Gastrocnemius medialis (tissue), 4 donors: ENCODE measurements around the gene ACYP1. TPM values are rescaled to one million over a fixed set of nuclear protein-coding genes. Genes with fewer than 3 reads are reported as not detected.

Source experiments
- ATAC-seq, 2 donors: fragments of 150-250 bp; one replicate each; pipeline ENCODE4 v1.9.1; 2016
- DNase-seq, 2 donors: peaks; one replicate each; pipeline ENCODE4 v3.0.0-alpha.2; 2019
- H3K27ac ChIP-seq, 4 donors: fragments of 200-600 bp; sonication (generic); 1 replicate in 1 of 4; 2 replicates in 3 of 4; pipeline ENCODE4 v1.5.1; 2016 to 2018; ENCODE audit warnings: mild to moderate bottlenecking in 2 of 4, moderate library complexity in 1 of 4
- H3K27me3 ChIP-seq, 3 donors: fragments of 200-600 bp; sonication (generic) in 2 of 3; 1 replicate in 1 of 3; 2 replicates in 2 of 3; pipeline versions ENCODE4 v1.5.1 to v1.6.0; 2016 to 2019; ENCODE audit warnings: mild to moderate bottlenecking in 1 of 3, moderate library complexity in 1 of 3
- H3K36me3 ChIP-seq, 2 donors: fragments of 200-600 bp; sonication (generic) in 1 of 2; one replicate each; pipeline ENCODE4 v1.5.1; 2017 to 2018
- H3K4me1 ChIP-seq, 2 donors: fragments of 200-600 bp; sonication (generic) in 1 of 2; one replicate each; pipeline ENCODE4 v1.5.1; 2016 to 2017; ENCODE audit warnings: mild to moderate bottlenecking in 2 of 2
- H3K4me3 ChIP-seq, 4 donors: fragments of 200-600 bp; sonication (generic) in 3 of 4; 1 replicate in 1 of 4; 2 replicates in 3 of 4; pipeline ENCODE4 v1.5.1; 2016 to 2019; ENCODE audit warnings: mild to moderate bottlenecking in 2 of 4
- H3K9me3 ChIP-seq, 3 donors: fragments of 200-600 bp; sonication (generic) in 2 of 3; 1 replicate in 1 of 3; 2 replicates in 2 of 3; pipeline ENCODE4 v1.5.1; 2016 to 2019
- CTCF ChIP-seq, 5 experiments: fragments of 450-650 bp in 3 of 5; fragments of 200-600 bp in 2 of 5; sonication (generic) in 2 of 5; IDR thresholded peaks in 4 of 5; conservative IDR thresholded peaks in 1 of 5; 1 replicate in 4 of 5; 2 replicates in 1 of 5; pipeline ENCODE4 v1.5.1; 2016 to 2019; ENCODE audit warnings: antibody characterized with exemption in 5 of 5, mild to moderate bottlenecking in 3 of 5, moderate library complexity in 3 of 5
- POLR2A ChIP-seq, 2 donors: fragments of 450-650 bp; IDR thresholded peaks; one replicate each; pipeline ENCODE4 v1.6.1; 2017; ENCODE audit warnings: antibody characterized with exemption in 2 of 2, mild to moderate bottlenecking in 2 of 2, moderate library complexity in 2 of 2
- in situ Hi-C, 4 donors: fragments of 200-750 bp; cut with MboI; loops; one replicate each; pipeline versions ENCODE4 v1.15.0 to v1.8.0; 2017; ENCODE audit warnings: low sequenced_read_pairs in 4 of 4
- intact Hi-C: fragments of 100-400 bp; cut with DNase I; formaldehyde crosslinking; loops from one replicate; pipeline ENCODE4 v1.15.1; 2023; ENCODE audit warnings: low total_unique reads
- total RNA-seq, 4 donors: library from RNA; depleted of rRNA; stranded (reverse); fragments of >200 nt; gene quantifications; one replicate each; pipeline versions ENCODE4 v1.1.0 to v1.2.3, GENCODE V29; 2016

Gene ACYP1
- total RNA-seq, 4 donors from 2014 or later: 12.8 to 41.2 (median 22.9) TPM

DNA sequence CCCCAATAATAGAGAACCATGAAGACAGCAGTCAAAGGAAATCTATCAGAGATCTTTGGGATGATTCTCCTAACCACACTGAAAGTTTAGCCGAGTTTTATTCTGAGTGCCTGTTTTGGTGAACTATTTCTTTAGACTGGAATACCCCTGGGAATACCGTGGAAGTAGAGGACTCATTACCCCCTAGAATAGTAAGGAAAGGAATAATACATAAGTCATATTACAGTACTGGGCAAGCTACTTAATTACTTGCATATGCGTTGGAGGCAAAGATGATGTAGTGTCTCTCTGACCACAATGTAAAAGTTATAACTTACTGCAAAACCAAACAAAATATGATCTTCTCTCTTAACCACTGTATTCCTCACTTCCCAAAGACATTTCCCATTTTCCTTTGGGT is 31.1 kb upstream of the ACYP1 start:
- no peaks in the 10 kb centered on the region for H3K27me3 ChIP-seq
- H3K36me3 ChIP-seq: peaks cover 0 to 72% of the 10 kb centered on the region in 2 donors
- DNase-seq (no peak), ATAC-seq (no peak)
- no peak overlapping the region for H3K27ac ChIP-seq
- no peak overlapping the region for H3K4me3 ChIP-seq
- H3K4me1 ChIP-seq: peaks cover 31 to 34% of the 10 kb centered on the region in 2 donors
- H3K9me3 ChIP-seq: no peaks in the 10 kb centered on the region
- in situ Hi-C loops (loop anchor here in 2 of 4 donors (25.0 kb wide), 1 partner anchor 158 kb away; no protein-coding TSS in a partner anchor), intact Hi-C loops (no loop called here)
- TF ChIP-seq CTCF (IDR thresholded peaks at IDR 0.05 in 4 of 5, conservative IDR thresholded peaks at IDR 0.05 in 1 of 5) (no peak), POLR2A (IDR thresholded peaks at IDR 0.05) (no peak)

DNA sequence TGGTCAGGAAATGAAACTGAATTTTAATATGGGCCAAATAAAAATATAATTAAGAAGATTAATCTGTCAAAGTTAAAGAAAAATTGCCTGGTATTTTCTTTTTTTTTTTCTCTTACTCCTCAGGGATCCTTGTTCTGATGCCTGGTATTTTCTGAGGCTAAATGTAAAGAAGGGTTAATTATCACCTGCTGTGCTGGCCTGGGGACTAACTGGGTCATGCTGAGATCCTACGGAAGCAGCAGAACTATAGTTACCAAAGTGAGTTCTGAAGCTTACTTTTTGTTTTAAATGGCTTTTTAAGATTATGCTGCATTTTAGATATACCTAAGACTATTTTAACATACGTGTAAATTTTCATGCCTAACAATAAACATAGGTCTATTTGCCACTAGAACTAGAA is 28.9 kb upstream of the ACYP1 start:
- no peak for ATAC-seq
- peaks cover 0 to 70% of the 10 kb centered on the region in 2 donors for H3K36me3 ChIP-seq
- no peaks in the 10 kb centered on the region for H3K27me3 ChIP-seq
- intact Hi-C loops (no loop called here), in situ Hi-C loops (loop anchor here in 2 of 4 donors (25.0 kb wide), 1 partner anchor 155 kb away; no protein-coding TSS in a partner anchor)
- no peak for TF ChIP-seq CTCF (IDR thresholded peaks at IDR 0.05 in 4 of 5, conservative IDR thresholded peaks at IDR 0.05 in 1 of 5)
- TF ChIP-seq POLR2A (IDR thresholded peaks at IDR 0.05): no peak
- H3K4me3 ChIP-seq: no peak overlapping the region
- no peaks in the 10 kb centered on the region for H3K9me3 ChIP-seq
- H3K27ac ChIP-seq: no peak overlapping the region
- H3K4me1 ChIP-seq: peaks cover 14 to 17% of the 10 kb centered on the region in 2 donors
- no peak for DNase-seq

DNA sequence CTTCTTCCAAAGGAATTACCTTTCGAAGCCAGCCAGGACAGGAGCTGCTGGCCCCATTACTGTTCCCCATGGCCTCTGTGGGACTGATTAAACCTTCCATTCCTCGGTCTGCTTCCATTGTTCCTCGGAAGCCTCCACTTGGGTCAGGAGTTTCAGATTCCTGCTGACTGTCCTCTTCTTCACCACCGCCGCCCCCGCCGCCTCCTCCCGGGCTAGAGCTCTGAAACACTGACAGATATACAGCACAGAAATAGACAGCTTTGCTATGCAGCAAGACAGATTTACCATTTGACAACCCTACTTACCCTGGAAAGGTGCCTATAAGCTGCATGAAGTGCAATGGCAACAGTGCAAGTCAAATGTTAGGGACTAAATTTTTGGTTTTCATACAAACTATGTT is 27.4 kb upstream of the ACYP1 start:
- TF ChIP-seq POLR2A (IDR thresholded peaks at IDR 0.05) (no peak), CTCF (IDR thresholded peaks at IDR 0.05 in 4 of 5, conservative IDR thresholded peaks at IDR 0.05 in 1 of 5) (no peak)
- Histone ChIP-seq H3K36me3 (peaks cover 0 to 75% of the 10 kb centered on the region in 2 donors), H3K27ac (no peak overlapping the region), H3K4me1 (peaks cover 0 to 4% of the 10 kb centered on the region in 2 donors), H3K27me3 (no peaks in the 10 kb centered on the region), H3K4me3 (no peak overlapping the region), H3K9me3 (no peaks in the 10 kb centered on the region)
- DNase-seq (no peak), ATAC-seq (no peak)
- in situ Hi-C loops (loop anchor here in 2 of 4 donors (25.0 kb wide), 1 partner anchor 154 kb away; no protein-coding TSS in a partner anchor), intact Hi-C loops (no loop called here)

DNA sequence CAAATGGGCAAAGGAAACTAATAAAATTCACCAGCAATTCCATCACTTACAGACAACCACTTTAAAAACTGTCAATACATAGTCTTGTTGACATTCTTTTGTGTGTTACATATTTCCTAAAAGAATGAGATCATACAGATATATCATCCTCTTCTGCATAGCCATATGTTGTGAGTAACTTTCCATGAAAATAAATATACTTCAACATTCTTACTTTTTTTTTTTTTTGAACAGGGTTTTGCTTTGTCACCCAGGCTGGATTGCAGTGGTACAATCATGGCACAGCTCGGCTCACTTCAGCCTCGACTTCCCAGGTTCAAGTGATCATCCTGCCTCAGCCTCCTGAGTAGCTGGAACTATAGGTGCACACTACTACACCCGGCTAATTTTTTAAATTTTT is 26.5 kb upstream of the ACYP1 start:
- Histone ChIP-seq H3K9me3 (no peaks in the 10 kb centered on the region), H3K27me3 (no peaks in the 10 kb centered on the region), H3K4me1 (peaks cover 0 to 8% of the 10 kb centered on the region in 2 donors), H3K36me3 (peaks cover 0 to 75% of the 10 kb centered on the region in 2 donors), H3K4me3 (no peak overlapping the region), H3K27ac (no peak overlapping the region)
- TF ChIP-seq CTCF (IDR thresholded peaks at IDR 0.05 in 4 of 5, conservative IDR thresholded peaks at IDR 0.05 in 1 of 5) (no peak), POLR2A (IDR thresholded peaks at IDR 0.05) (no peak)
- no peak for DNase-seq
- intact Hi-C loops: no loop called here
- no peak for ATAC-seq
- in situ Hi-C loops: loop anchor here in 2 of 4 donors (25.0 kb wide), 1 partner anchor 153 kb away; no protein-coding TSS in a partner anchor
